Epithelial cell of esophagus (primary cell): Measurements from ENCODE around the gene MKS1.
A peak's percentile ranks its signal among the peaks of the same experiment; 100 is the strongest.

Experiments
- DNase-seq: peaks from one replicate; pipeline ENCODE4 v3.0.0; 2010; ENCODE audit warnings: low read depth
- H3K4me3 ChIP-seq: 2 replicates; pipeline ENCODE4 v1.5.1; 2011; ENCODE audit warnings: mild to moderate bottlenecking, low read length, control low read depth
- TF ChIP-seq, protein P1 (sequence below): IDR thresholded peaks from 2 replicates; pipeline ENCODE4 v1.5.1; 2011; ENCODE audit warnings: low read depth, mild to moderate bottlenecking, low read length, control low read depth, inconsistent platforms; ENCODE audit not compliant: insufficient read depth; ENCODE audit errors: missing control alignments

MKS1 gene

GRCh38 chr17:58224315-58224714, 5.3 kb upstream of the MKS1 start:
- peak; percentile 54 for DNase-seq
- TF ChIP-seq, protein P1, sequence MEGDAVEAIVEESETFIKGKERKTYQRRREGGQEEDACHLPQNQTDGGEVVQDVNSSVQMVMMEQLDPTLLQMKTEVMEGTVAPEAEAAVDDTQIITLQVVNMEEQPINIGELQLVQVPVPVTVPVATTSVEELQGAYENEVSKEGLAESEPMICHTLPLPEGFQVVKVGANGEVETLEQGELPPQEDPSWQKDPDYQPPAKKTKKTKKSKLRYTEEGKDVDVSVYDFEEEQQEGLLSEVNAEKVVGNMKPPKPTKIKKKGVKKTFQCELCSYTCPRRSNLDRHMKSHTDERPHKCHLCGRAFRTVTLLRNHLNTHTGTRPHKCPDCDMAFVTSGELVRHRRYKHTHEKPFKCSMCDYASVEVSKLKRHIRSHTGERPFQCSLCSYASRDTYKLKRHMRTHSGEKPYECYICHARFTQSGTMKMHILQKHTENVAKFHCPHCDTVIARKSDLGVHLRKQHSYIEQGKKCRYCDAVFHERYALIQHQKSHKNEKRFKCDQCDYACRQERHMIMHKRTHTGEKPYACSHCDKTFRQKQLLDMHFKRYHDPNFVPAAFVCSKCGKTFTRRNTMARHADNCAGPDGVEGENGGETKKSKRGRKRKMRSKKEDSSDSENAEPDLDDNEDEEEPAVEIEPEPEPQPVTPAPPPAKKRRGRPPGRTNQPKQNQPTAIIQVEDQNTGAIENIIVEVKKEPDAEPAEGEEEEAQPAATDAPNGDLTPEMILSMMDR = no peak
- no peak overlapping the region for H3K4me3 ChIP-seq

DNA sequence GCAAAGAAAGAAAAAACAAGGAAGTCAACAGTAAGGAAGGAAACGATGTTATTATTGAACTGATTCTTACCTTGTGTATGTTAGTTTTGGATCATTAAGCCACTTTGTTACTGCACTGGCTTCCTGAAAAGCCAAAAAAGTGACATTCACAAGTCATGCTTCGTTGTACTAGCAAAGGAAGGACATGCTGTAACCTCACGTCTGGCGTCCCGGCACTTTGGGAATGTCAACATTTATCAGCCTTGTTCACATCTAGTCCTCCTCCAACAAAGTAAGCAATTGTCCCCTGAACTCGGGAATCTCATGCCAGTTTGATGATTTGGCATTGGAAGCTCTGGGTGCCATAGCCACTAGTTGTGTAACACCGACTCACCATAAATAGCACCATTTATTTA, 731 bp upstream of the MKS1 start:
- TF ChIP-seq, protein P1 = no peak
- DNase-seq = peak; percentile 22
- peak overlapping the region; percentile 84 for H3K4me3 ChIP-seq

DNA sequence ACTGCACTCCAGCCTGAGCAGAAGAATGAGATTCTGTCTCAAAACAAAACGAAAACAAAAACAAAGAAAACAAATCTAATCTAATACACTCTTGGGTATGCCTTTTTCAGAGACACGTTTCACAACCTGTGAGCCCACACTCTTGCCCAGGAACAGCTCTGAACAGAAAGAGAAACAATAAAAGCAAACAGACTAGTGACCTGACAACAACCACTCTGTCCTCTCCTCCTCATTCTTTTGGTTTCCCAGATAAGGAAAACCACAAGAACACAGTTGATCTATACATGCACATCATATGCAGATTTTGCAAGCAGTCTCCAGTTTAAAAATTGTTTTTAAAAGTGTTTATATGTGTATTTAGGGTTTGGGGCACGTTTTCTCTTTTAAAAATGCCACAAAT, 1.3 kb downstream of the MKS1 start:
- no peak overlapping the region for H3K4me3 ChIP-seq
- no peak for DNase-seq
- TF ChIP-seq, protein P1 = no peak

DNA sequence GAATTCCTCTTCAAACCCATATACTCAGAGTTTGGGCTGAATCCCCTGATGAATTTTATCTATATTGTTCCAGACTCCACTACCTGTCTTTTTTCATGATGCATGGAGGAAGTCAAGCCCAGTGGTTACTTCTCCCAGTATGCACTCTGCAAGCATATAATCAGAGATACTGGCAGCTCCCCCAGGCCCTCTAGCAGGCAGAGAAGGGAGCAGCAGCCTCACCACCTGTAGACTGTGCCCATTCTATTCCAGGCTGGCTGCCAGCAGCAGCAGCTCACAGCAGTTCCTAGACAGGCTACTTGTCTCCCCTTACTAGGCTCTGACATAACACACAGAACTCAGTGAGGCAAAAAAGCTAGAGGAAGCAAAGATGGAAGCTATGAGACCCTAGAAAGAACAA, 3.4 kb downstream of the MKS1 start:
- TF ChIP-seq, protein P1 = no peak
- peak; percentile 10 for DNase-seq
- no peak overlapping the region for H3K4me3 ChIP-seq

DNA sequence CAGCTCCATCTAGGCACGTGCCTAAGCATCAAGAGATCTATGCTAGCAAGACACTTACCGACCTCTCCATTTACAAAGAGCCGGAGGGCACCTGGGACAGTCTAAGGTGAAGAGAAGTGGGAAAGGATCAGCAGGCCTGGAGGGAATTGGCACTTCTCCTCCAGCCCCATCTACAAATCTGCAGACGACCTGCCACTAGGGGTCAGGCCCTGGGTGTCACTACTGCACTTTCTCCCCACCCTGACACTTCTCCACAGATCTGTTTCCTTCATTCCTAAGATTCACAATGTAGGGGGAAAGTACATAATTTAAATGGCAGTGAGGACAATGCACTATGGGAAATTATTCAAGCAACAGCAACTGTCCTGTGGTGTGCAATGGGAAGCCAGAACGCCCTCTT, 8.1 kb downstream of the MKS1 start:
- DNase-seq = no peak
- H3K4me3 ChIP-seq = no peak overlapping the region
- TF ChIP-seq, protein P1 = no peak

- TF ChIP-seq, protein P1 = no peak
- DNase-seq = no peak
- H3K4me3 ChIP-seq = no peak overlapping the region
Observed at GRCh38 chr17:58208344-58208743, 10.7 kb downstream of the MKS1 start.

- TF ChIP-seq, protein P1 = no peak
- no peak overlapping the region for H3K4me3 ChIP-seq
- no peak for DNase-seq
Observed at GRCh38 chr17:58207451-58207850, 11.6 kb downstream of the MKS1 start.
